Central memory CD4-positive, alpha-beta T cell (primary cell): ENCODE results near the gene GRIK4.

Experiments used
- DNase-seq: peaks from one replicate; pipeline ENCODE4 v3.0.0; 2022

Gene GRIK4

DNA sequence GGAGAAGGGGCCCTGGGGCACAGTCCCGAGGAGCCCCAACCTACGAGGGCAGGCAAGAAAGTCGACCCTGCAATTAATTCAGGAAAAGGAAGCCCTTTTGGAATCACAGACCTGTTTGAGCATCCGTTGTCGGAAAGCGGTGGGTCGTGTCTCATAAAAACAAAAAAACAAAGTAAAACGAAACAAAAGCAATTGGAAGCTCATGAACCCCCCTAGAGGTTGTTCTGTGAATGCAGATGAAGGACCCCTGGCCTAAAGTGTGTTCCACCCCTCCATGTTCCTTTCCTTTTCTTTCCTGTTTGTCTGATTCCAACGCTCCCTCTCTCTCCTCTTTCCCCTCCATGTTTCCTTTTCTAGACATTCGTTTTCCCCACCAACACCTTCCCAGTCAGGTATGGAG, 203.7 kb downstream of the GRIK4 start:
- no peak for DNase-seq

- DNase-seq: no peak
Measured at GRCh38 chr11:120717042-120717441, 205.5 kb downstream of the GRIK4 start.

DNA sequence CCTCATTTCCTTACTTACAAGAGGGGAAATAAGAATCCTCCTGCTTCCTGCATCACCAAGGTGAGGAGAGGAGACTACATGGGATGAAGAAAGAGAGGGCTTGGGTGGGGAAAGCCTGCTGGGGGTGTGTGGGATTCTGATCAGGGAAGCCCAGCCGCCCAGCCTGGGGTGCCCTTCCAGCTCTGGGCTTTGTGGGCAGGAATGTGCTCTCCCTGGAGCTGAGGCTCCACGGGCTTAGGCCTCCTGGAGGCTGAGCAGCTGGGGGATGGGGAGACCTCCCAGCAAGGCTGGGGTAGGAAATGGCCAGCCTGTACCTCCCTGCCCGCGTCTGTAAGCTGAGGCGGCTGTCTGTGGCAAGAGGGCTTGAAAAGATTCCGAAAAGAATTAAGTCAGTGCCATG, 206.1 kb downstream of the GRIK4 start:
- no peak for DNase-seq

DNA sequence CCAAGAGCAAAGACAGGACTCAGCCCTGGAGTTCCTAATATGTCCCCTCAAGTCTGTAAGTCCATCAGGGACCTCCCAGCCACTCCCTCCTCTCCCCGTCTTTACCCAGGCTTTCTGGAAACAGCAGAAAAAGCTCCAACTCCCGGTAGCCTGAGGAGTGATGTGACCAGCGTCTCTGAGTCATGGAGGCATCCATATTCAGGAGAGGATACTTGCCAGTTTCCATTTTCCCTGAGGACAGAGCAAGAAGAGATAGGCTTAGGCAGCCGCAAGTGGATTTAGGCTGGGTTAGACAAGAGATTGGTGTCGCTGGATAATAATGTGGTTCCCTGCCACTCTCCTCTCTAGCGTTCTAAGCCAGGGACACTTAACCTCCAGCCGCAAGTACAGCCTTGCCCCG, 206.6 kb downstream of the GRIK4 start:
- DNase-seq: no peak

GRCh38 chr11:120719348-120719747, 207.8 kb downstream of the GRIK4 start:
- DNase-seq: no peak

- no peak for DNase-seq
Measured at GRCh38 chr11:120720760-120721159, 209.2 kb downstream of the GRIK4 start.

- DNase-seq: no peak
Measured at GRCh38 chr11:120722524-120722923, 211.0 kb downstream of the GRIK4 start.

GRCh38 chr11:120723751-120724150, 212.2 kb downstream of the GRIK4 start:
- no peak for DNase-seq

DNA sequence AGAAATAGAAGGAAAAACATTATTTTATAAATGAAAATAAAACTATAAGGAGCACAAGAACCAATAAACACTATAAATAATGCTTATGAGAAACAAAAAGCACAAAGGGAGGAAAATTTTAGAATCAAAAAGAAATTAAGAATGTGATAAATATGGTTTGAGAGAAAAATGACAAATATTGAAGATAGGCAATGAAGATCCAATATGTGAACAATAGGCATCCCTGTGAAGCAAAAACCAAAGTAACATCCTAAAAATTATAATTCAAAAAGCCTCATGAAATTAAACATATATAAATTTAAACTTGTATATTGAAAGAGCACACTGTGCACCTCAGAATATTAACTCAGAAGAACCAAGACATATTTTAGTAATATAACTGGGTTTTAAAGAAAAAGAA, 216.2 kb downstream of the GRIK4 start:
- no peak for DNase-seq

DNA sequence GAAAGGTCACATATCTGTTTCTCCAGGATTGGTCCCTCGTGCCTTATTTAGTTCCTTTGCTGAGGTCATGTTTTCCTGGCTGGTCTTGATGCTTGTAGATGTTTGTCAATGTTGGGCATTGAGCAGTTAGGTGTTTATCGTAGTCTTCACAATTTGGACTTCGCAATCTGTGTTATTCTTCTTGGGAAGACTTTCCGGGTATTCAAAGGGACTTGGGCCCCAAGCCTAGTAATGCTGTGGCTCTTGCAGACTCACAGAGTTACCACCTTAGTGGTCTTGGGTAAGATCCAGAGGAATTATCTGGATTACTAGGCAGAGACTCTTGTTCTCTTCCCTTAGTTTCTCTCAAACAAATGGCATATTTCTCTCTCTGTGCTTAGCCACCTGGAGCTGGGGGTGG, 223.5 kb downstream of the GRIK4 start:
- DNase-seq: no peak

- DNase-seq: no peak
Measured at GRCh38 chr11:120738516-120739046, 227.0 kb downstream of the GRIK4 start.

GRCh38 chr11:120739780-120740179, 228.2 kb downstream of the GRIK4 start:
- no peak for DNase-seq

DNA sequence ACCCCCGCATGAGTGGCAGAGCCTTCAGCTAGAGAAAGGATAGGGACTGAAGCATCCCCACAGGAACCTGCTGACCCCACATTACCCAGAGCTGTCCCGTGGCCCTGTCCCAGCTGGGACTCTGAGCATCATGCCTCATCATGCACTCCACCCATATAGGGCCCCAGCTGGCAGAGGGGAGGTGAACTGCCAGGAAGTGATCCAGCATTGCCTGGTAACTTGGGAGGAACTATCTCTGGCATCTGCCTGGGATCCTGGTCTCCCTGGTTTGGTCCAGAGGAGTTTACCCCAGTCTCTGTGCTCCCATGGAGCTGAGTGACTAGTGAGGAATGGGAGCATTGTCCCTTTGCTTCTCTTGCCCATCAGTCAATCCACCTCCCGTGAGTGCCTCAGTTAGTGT, 228.8 kb downstream of the GRIK4 start:
- DNase-seq: no peak

DNA sequence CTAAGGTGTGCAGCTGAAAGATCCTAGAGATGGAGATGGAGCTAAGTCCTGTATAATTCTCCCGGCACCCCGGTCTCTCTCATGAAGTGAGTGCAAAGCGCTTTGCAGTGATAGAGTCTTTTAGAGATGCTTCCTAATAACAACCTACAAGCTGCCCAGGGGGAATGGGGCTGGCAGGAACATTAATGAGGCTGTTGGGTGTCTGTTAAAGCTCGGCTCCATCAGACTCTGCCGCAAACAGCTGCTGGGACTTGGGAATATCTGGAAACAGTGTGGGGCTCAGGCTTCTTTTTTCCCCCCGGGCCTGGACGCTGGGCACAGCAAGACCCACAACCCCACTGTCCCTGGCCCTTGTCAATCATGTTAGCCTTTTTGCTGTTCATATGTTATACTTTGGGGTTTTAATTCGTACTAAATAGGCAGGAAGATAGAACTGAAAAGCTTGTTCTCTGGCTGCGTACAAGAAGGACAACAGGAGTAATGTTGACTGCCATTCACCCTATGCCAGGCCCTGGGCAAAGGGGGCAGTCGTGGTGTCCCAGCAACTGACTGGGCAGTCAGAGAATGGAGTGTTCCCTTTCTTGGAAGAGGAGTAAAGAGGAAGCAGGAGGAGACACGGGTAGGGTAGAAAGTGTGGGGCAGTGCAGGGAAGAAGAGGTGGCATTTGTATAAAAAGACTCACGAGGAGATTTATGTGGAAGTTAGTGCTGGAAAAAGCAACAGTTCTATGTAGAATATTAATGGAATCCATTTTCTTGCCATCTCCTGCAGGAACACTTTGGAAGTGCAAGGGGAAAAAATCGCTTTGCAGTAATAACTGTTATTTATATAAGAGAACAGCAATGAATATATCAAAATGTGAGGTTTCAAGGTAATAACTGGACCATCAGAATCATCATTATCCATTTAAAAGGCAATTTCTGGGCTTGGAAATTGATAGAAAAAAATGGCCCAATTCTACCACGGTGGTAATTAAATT, 232.8 kb downstream of the GRIK4 start:
- DNase-seq: no peak

- no peak for DNase-seq
Measured at GRCh38 chr11:120746376-120746775, 234.8 kb downstream of the GRIK4 start.

- DNase-seq: no peak
Measured at GRCh38 chr11:120746836-120747609, 235.5 kb downstream of the GRIK4 start.

- no peak for DNase-seq
Measured at GRCh38 chr11:120747850-120748814, 236.6 kb downstream of the GRIK4 start.

- no peak for DNase-seq
Measured at GRCh38 chr11:120749395-120749794, 237.8 kb downstream of the GRIK4 start.

DNA sequence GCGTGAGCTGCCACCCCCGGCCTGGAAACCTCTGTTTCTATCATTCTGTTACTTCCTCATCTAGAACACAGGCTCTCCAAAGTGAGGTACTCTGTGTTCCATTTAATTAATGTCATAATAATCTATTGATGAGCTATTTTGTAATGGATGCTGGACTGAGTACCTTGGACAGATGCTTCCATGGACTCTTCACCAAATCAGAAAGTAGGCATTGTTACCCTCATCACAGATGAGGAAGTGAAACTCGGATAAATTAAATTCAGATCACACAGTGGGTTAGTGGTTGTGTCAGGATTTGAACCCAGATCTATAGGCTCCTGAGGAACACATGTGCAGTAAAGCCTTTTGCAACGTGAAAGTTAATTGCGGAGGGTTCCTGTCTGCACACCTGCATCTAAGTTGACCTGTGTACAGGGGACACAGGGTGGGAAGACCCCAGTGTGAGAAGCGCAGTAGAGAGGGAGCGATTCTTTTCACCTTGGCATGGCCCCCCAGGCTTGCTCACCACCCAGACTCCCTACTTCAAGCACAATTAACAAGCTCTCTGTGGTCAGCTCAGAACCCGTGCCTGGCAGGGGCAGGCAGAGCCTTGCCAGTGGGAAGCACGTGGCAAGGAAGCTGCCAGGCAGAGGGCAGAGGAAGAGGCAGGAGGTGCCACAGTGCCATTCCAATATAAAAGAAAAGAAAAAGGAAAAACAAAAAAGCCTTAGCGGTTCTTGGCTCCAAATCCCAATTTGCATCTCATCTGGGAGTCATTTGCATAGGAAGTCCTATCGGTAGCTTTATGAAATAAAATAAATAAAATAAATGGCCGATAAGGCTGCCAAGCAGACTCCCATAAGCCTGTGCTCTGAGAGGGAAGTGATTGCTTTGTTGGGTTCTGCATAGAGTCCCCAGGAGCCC, 239.3 kb downstream of the GRIK4 start:
- no peak for DNase-seq

DNA sequence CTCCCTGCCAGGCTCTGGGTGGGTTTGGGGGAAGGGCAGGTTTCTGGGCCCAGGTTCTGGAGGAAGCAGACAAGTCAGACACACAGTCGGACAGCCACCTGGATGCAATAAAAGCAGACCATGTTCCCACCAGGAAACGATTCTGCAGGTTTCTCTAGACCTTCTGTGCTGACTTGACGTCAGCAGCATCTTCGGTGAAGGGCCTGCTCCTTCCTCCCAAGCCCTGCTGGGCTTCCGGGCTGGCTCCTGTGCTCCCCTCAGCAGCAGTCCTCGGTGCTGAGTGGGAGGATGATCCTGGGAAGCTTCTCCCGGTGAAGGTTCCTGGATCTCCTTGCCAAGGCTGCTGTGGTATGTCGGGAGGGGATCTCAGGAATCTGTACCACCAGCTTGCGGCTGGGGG, 240.0 kb downstream of the GRIK4 start:
- no peak for DNase-seq

DNA sequence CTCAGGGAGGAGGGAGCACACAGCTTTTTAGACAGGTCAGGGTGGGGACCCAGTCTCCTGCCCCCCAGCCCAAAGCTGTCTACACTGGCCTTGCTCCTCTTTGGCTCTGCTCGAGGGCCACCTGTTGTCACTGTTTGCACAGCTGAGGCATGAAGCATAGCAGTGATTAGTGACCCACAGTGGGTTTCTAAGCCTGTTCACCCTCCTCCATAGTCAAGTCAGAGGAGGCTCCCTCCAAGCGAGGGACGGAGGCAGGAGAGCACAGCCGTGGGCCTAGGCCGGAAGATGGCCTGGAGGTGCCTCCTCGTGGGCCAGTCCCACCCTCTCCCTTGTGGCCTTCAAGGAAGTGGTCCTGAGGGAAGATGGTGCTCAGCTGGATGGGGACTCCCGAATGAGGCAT, 241.1 kb downstream of the GRIK4 start:
- DNase-seq: no peak
